Progenitor cell of endocrine pancreas (in vitro differentiated cells): ENCODE data around the gene TIAM2. TPM values are rescaled to one million over a fixed set of nuclear protein-coding genes. Genes with fewer than 3 reads are reported as not detected.

Source experiments
- DNase-seq: peaks from one replicate; pipeline ENCODE4 v3.0.0; 2021; ENCODE audit warnings: low spot score; ENCODE audit not compliant: unreplicated experiment
- H3K27ac Mint-ChIP-seq: 2 replicates; pipeline ENCODE4 v1.8.0; 2021; ENCODE audit warnings: mild to moderate bottlenecking, moderate library complexity, mixed read lengths
- H3K27me3 Mint-ChIP-seq: 2 replicates; pipeline ENCODE4 v1.8.0; 2021; ENCODE audit warnings: mixed read lengths
- H3K36me3 Mint-ChIP-seq: 2 replicates; pipeline ENCODE4 v1.8.0; 2022; ENCODE audit warnings: mixed read lengths; ENCODE audit not compliant: insufficient read depth
- H3K4me1 Mint-ChIP-seq: 2 replicates; pipeline ENCODE4 v1.8.0; 2021; ENCODE audit warnings: low read depth, mixed read lengths
- H3K4me3 Mint-ChIP-seq: 2 replicates; pipeline ENCODE4 v1.8.0; 2021; ENCODE audit warnings: low read depth, mild to moderate bottlenecking, moderate library complexity, mixed read lengths
- H3K9me3 Mint-ChIP-seq: 2 replicates; pipeline ENCODE4 v1.8.0; 2021; ENCODE audit warnings: low read depth, mixed read lengths
- CTCF ChIP-seq: fragments of 200-600 bp; sonication (generic); IDR thresholded peaks from one replicate; pipeline ENCODE4 v1.5.0; 2021; ENCODE audit warnings: antibody characterized with exemption, mild to moderate bottlenecking; ENCODE audit not compliant: unreplicated experiment
- total RNA-seq: library from RNA; stranded (reverse); gene quantifications from 2 replicates; pipeline ENCODE4 v1.2.1, GENCODE V29; 2021

TIAM2 gene
- total RNA-seq, 1 donor from 2014 or later: 14.3 TPM

DNA sequence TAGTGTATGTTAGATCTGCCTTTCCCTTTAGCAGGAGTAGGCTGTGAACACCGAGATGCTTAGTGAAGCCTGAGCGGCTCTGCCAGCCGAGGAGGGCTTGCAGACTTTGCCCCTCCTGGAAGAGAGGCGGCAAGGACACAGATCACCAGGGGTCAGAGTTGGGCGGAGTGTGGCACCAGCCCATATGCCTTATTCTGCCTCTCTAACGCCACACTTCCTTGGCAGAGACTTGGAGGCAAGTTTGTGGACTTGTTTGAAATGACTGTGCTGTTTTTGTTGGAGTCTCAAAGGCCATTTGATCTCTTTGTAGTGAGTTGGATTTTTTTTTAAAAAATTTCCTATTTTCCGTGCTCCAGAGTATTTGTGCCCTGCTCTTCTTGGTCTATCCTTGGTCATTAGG, 224.2 kb downstream of the TIAM2 start:
- TF ChIP-seq CTCF: no peak
- peaks cover 16% of the 10 kb centered on the region for H3K4me1 Mint-ChIP-seq
- H3K36me3 Mint-ChIP-seq: peaks cover 3% of the 10 kb centered on the region
- DNase-seq: no peak
- no peak overlapping the region for H3K4me3 Mint-ChIP-seq
- H3K9me3 Mint-ChIP-seq: peaks cover 3% of the 10 kb centered on the region
- H3K27me3 Mint-ChIP-seq: peaks cover 6% of the 10 kb centered on the region
- H3K27ac Mint-ChIP-seq: no peak overlapping the region

DNA sequence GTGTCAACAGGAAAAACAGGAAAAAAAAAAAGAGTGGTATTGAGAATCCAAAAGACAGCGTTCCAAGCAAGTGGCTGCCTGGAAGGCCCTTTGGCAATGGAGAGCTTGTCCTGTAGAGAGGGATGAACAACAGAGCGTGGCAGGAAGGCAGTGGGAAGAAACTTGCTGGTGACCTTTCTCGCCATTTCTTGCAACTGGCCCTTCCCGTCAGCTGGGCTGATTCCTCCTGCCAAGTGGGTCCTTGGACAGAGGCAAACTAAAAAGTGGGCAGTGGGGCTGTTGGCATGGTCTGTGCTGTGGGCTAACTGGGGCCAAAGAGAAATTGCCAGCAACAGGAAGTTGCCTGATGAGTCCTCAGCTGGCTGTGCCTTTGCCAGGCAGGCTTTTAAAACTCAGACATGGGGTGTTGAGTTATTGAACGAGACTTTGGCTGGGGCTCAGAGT, 224.8 kb downstream of the TIAM2 start:
- no peak for DNase-seq
- peaks cover 3% of the 10 kb centered on the region for H3K36me3 Mint-ChIP-seq
- H3K4me1 Mint-ChIP-seq: peaks cover 21% of the 10 kb centered on the region
- peaks cover 3% of the 10 kb centered on the region for H3K9me3 Mint-ChIP-seq
- TF ChIP-seq CTCF: no peak
- peaks cover 6% of the 10 kb centered on the region for H3K27me3 Mint-ChIP-seq
- H3K4me3 Mint-ChIP-seq: no peak overlapping the region
- no peak overlapping the region for H3K27ac Mint-ChIP-seq

GRCh38 chr6:155221086-155221485, 226.0 kb downstream of the TIAM2 start:
- TF ChIP-seq CTCF: no peak
- Mint-ChIP-seq H3K4me1 (peaks cover 23% of the 10 kb centered on the region), H3K27ac (no peak overlapping the region), H3K4me3 (no peak overlapping the region), H3K27me3 (peaks cover 6% of the 10 kb centered on the region), H3K36me3 (peaks cover 3% of the 10 kb centered on the region), H3K9me3 (peaks cover 3% of the 10 kb centered on the region)
- DNase-seq: no peak

- Mint-ChIP-seq H3K4me1 (peaks cover 19% of the 10 kb centered on the region), H3K27ac (no peak overlapping the region), H3K4me3 (no peak overlapping the region), H3K9me3 (peaks cover 3% of the 10 kb centered on the region), H3K36me3 (peaks cover 3% of the 10 kb centered on the region), H3K27me3 (no peaks in the 10 kb centered on the region)
- no peak for DNase-seq
- TF ChIP-seq CTCF: no peak
Measured at GRCh38 chr6:155222506-155222905, 227.4 kb downstream of the TIAM2 start.

DNA sequence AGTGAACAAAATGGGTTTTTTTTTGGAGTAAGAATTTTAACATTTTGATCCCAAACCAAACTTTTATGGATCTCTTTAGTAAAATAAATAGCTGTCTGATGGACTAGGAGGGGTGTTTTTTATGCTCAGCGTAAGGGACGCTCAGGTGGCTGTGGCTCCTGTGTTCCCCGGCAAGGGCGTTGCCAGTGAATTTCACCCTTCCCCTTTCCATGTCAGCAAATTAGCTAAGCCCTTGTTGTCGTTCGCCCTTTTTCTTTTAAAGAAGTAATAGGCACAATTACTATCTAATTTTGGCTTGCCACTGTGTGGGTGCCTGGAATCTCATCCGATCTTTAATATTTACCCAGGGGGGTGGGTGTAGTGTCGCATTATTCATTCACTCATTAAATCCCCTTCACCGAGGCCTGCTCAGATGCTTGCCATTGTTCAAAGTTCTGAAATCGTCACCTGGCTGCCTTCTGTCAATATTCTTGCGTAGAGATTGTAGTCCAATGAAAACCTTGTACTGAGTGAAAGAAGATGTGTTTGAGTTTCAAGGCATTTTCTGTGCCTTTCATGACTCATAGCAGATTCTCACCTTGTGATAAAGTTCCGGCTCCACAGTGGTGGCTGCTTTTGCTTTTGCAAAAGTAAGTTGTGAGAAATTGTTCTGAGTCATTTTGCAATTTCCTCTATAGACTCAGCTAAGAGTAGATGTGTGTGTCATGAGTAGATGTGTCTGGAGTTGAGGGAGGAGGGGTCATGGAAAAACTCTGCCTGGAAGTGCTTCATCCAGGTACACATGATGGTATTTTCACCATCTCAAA, 228.7 kb downstream of the TIAM2 start:
- no peak for DNase-seq
- no peak for TF ChIP-seq CTCF
- H3K27ac Mint-ChIP-seq: peak overlapping the region; percentile 95
- peaks cover 21% of the 10 kb centered on the region for H3K4me1 Mint-ChIP-seq
- H3K36me3 Mint-ChIP-seq: peaks cover 3% of the 10 kb centered on the region
- H3K4me3 Mint-ChIP-seq: no peak overlapping the region
- H3K9me3 Mint-ChIP-seq: peaks cover 3% of the 10 kb centered on the region
- no peaks in the 10 kb centered on the region for H3K27me3 Mint-ChIP-seq
